A673 (cell line): ENCODE results near the gene ADAMTSL1. TPM values are rescaled to one million over a fixed set of nuclear protein-coding genes. Genes with fewer than 3 reads are reported as not detected.

Experiments
- BruUV-seq: library from RNA; stranded (reverse); fragments of 400-500 nt; replicated peaks from 2 replicates; lab custom pipeline; 2021; lab: Mats Ljungman, UMichigan
- CTCF ChIA-PET: fragments of 300-600 bp; sonication (Branson Sonifier 250); formaldehyde crosslinking; loops from one replicate; lab custom pipeline; 2022; ENCODE audit warnings: antibody characterized with exemption; lab: Charles Lee
- POLR2A ChIA-PET: fragments of 300-600 bp; sonication (Branson Sonifier 250); formaldehyde crosslinking; loops from one replicate; lab custom pipeline; 2022; ENCODE audit warnings: antibody characterized with exemption; ENCODE audit not compliant: low non-redundant PET; lab: Charles Lee
- DNase-seq: peaks from one replicate; pipeline ENCODE4 v3.0.0-alpha.2; 2015; ENCODE audit warnings: low spot score
- H3K27ac ChIP-seq: fragments of 200-600 bp; sonication (generic); 2 replicates; pipeline ENCODE4 v1.5.1; 2016; ENCODE audit warnings: mixed run types, low read depth, mild to moderate bottlenecking, mixed read lengths, antibody characterized with exemption, low read length; ENCODE audit not compliant: poor library complexity, severe bottlenecking
- H3K27me3 ChIP-seq: fragments of 200-600 bp; sonication (generic); replicated peaks from 2 replicates; pipeline ENCODE4 v1.6.1; 2017; ENCODE audit warnings: mixed run types, low read depth, mild to moderate bottlenecking, mixed read lengths, antibody characterized with exemption, low read length; ENCODE audit not compliant: insufficient read depth, poor library complexity
- H3K36me3 ChIP-seq: fragments of 200-600 bp; sonication (generic); 2 replicates; pipeline ENCODE4 v1.6.1; 2016; ENCODE audit warnings: mixed run types, mild to moderate bottlenecking, mixed read lengths, antibody characterized with exemption, low read length; ENCODE audit not compliant: insufficient read depth, poor library complexity, severe bottlenecking
- H3K4me1 ChIP-seq: fragments of 200-600 bp; sonication (generic); 2 replicates; pipeline ENCODE4 v1.6.1; 2017; ENCODE audit warnings: mixed run types, mild to moderate bottlenecking, mixed read lengths, antibody characterized with exemption, low read length; ENCODE audit not compliant: insufficient read depth, poor library complexity, severe bottlenecking
- H3K4me3 ChIP-seq: fragments of 200-600 bp; sonication (generic); 2 replicates; pipeline ENCODE4 v1.5.1; 2016; ENCODE audit warnings: low read depth, mixed run types, mild to moderate bottlenecking, mixed read lengths, low read length; ENCODE audit not compliant: poor library complexity, severe bottlenecking
- H3K9me3 ChIP-seq: fragments of 200-600 bp; sonication (generic); 2 replicates; pipeline ENCODE4 v1.6.1; 2016; ENCODE audit warnings: mixed run types, low read depth, mild to moderate bottlenecking, mixed read lengths, antibody characterized with exemption, low read length; ENCODE audit not compliant: poor library complexity, severe bottlenecking
- CTCF ChIP-seq: fragments of 300-800, 200-600 bp; sonication (generic); conservative IDR thresholded peaks from 2 replicates; pipeline ENCODE4 v1.5.1; 2017; ENCODE audit warnings: low read depth, mild to moderate bottlenecking, antibody characterized with exemption, low read length, moderate library complexity, mixed read lengths
- EZH2 ChIP-seq: fragments of 200-600 bp; sonication (generic); IDR thresholded peaks from 2 replicates; pipeline ENCODE4 v1.6.1; 2017; ENCODE audit warnings: borderline replicate concordance, low read depth, mild to moderate bottlenecking, mixed read lengths, antibody characterized with exemption, low read length; ENCODE audit not compliant: poor library complexity, severe bottlenecking
- intact Hi-C: fragments of 100-400 bp; cut with micrococcal nuclease; formaldehyde crosslinking; loops from one replicate; pipeline ENCODE4 v1.10.0; 2022; ENCODE audit not compliant: unreplicated experiment
- total RNA-seq: library from RNA; stranded (reverse); gene quantifications from 2 replicates; pipeline ENCODE4 v1.2.3, GENCODE V29; 2021

Gene ADAMTSL1
- total RNA-seq, 1 experiment from 2014 or later, result not detected

- intact Hi-C loops, result loop anchor here (5.0 kb wide), 1 partner anchor 664 kb away; no protein-coding TSS in a partner anchor
- POLR2A ChIA-PET, result no interaction called here
- Histone ChIP-seq H3K4me1 (no peaks in the 10 kb centered on the region), H3K27me3 (no peaks in the 10 kb centered on the region), H3K27ac (no peak overlapping the region), H3K9me3 (no peaks in the 10 kb centered on the region), H3K36me3 (no peaks in the 10 kb centered on the region), H3K4me3 (no peak overlapping the region)
- CTCF ChIA-PET, result no interaction called here
- TF ChIP-seq EZH2 (no peak), CTCF (no peak)
- no TSS peak for BruUV-seq
- no peak for DNase-seq
These were observed 319.2 kb downstream of the ADAMTSL1 start for GRCh38 chr9:18793122-18793521.

- no peaks in the 10 kb centered on the region for H3K4me1 ChIP-seq
- H3K4me3 ChIP-seq, result no peak overlapping the region
- no peaks in the 10 kb centered on the region for H3K27me3 ChIP-seq
- ChIA-PET CTCF (no interaction called here), POLR2A (no interaction called here)
- no peaks in the 10 kb centered on the region for H3K9me3 ChIP-seq
- TF ChIP-seq EZH2 (no peak), CTCF (no peak)
- intact Hi-C loops, result no loop called here
- no TSS peak for BruUV-seq
- DNase-seq, result no peak
- H3K36me3 ChIP-seq, result no peaks in the 10 kb centered on the region
- no peak overlapping the region for H3K27ac ChIP-seq
These were observed 322.2 kb downstream of the ADAMTSL1 start for GRCh38 chr9:18795947-18796671.

- no peak for TF ChIP-seq CTCF
- no peak for TF ChIP-seq EZH2
- ChIA-PET POLR2A (no interaction called here), CTCF (no interaction called here)
- H3K36me3 ChIP-seq, result no peaks in the 10 kb centered on the region
- DNase-seq, result no peak
- no peak overlapping the region for H3K4me3 ChIP-seq
- H3K27me3 ChIP-seq, result no peaks in the 10 kb centered on the region
- intact Hi-C loops, result no loop called here
- H3K9me3 ChIP-seq, result no peaks in the 10 kb centered on the region
- H3K27ac ChIP-seq, result no peak overlapping the region
- no TSS peak for BruUV-seq
- H3K4me1 ChIP-seq, result no peaks in the 10 kb centered on the region
These were observed 322.8 kb downstream of the ADAMTSL1 start for GRCh38 chr9:18796696-18797270.
